HepG2 (cell line): ENCODE data around the gene USE1. TPM values are rescaled to one million over a fixed set of nuclear protein-coding genes. Genes with fewer than 3 reads are reported as not detected.
A peak's percentile ranks its signal among the peaks of the same experiment; 100 is the strongest.

Source experiments
- ATAC-seq: fragments of 200-7000 bp; cut with Tn5 transposase; 3 replicates; pipeline ENCODE4 v1.9.1; 2020; ENCODE audit warnings: mild to moderate bottlenecking, moderate library complexity
- BruUV-seq: library from RNA; stranded (reverse); fragments of 400-500 nt; replicated peaks from 2 replicates; lab custom pipeline; 2021; lab: Mats Ljungman, UMichigan
- CTCF ChIA-PET: fragments of 300-600 bp; formaldehyde crosslinking; extraction: SDS; loops from one replicate; lab custom pipeline; 2021; ENCODE audit warnings: low total read pairs, inconsistent platforms, low intra/inter-chr PET ratio; lab: Yijun Ruan, JAX
- POLR2A ChIA-PET: fragments of 350-600 bp; sonication (Branson Sonifier 250); formaldehyde crosslinking; loops from one replicate; lab custom pipeline; 2020; ENCODE audit warnings: antibody characterized with exemption, inconsistent platforms; lab: Yijun Ruan, JAX
- DNase-seq: peaks from one replicate; pipeline ENCODE4 v3.0.0-alpha.2; 2015; ENCODE audit warnings: low spot score
- FAIRE-seq: peaks from 3 replicates; lab custom pipeline; 2011; peaks lifted over from hg19 to GRCh38; lab: Jason Lieb, UNC
- H2AFZ ChIP-seq: one replicate; pipeline ENCODE4 v1.6.1; 2011; ENCODE audit warnings: low read length, inconsistent platforms
- H3K27ac ChIP-seq: fragments of 300-600 bp; 3 replicates; pipeline ENCODE4 v1.8.0; 2011; ENCODE audit warnings: mixed run types, mild to moderate bottlenecking, mixed read lengths, low read length, inconsistent platforms; ENCODE audit not compliant: insufficient read depth; ENCODE audit errors: extremely low read length
- H3K27me3 ChIP-seq, 2 experiments: fragments of 200-600 bp in 1 of 2; 2 replicates in 1 of 2; 3 replicates in 1 of 2; pipeline versions ENCODE4 v1.6.0 to v1.8.0; 2011; ENCODE audit warnings: low read length in 2 of 2, mild to moderate bottlenecking in 2 of 2, moderate library complexity in 2 of 2, inconsistent platforms in 1 of 2; ENCODE audit not compliant: insufficient read depth in 2 of 2, control insufficient read depth in 1 of 2
- H3K36me3 ChIP-seq, 2 experiments: fragments of 200-600 bp in 1 of 2; replicated peaks in 1 of 2; 2 replicates in 1 of 2; 3 replicates in 1 of 2; pipeline versions ENCODE4 v1.5.1 to v1.8.0; 2011; ENCODE audit warnings: low read length in 2 of 2, inconsistent platforms in 1 of 2; ENCODE audit not compliant: insufficient read depth in 2 of 2, control insufficient read depth in 1 of 2
- H3K4me1 ChIP-seq: 2 replicates; pipeline ENCODE4 v1.5.1; 2012; ENCODE audit warnings: low read length, inconsistent platforms; ENCODE audit not compliant: insufficient read depth
- H3K4me2 ChIP-seq: 2 replicates; pipeline ENCODE4 v1.6.0; 2011; ENCODE audit warnings: low read depth, low read length, inconsistent platforms
- H3K4me3 ChIP-seq, 3 experiments: fragments of 200-600 bp in 1 of 3; sonication (generic), shearing (Covaris generic) in 1 of 3; replicated peaks in 1 of 3; 2 replicates each; pipeline ENCODE4 v1.5.1; 2011 to 2016; ENCODE audit warnings: low read length in 3 of 3, inconsistent platforms in 2 of 3, low read depth in 2 of 3, mild to moderate bottlenecking in 2 of 3, control low read depth in 1 of 3, mixed read lengths in 1 of 3; ENCODE audit not compliant: insufficient read depth in 1 of 3
- H3K79me2 ChIP-seq: one replicate; pipeline ENCODE4 v1.6.1; 2011; ENCODE audit warnings: low read length, inconsistent platforms; ENCODE audit not compliant: insufficient read depth
- H3K9ac ChIP-seq: 2 replicates; pipeline ENCODE4 v1.6.0; 2011; ENCODE audit warnings: mild to moderate bottlenecking, low read depth, low read length, inconsistent platforms; ENCODE audit not compliant: insufficient read depth
- H3K9me3 ChIP-seq: 2 replicates; pipeline ENCODE4 v1.5.1; 2012; ENCODE audit warnings: mild to moderate bottlenecking, low read length
- H4K20me1 ChIP-seq: 2 replicates; pipeline ENCODE4 v1.6.0; 2011; ENCODE audit warnings: inconsistent platforms, mild to moderate bottlenecking, low read length, moderate library complexity; ENCODE audit not compliant: insufficient read depth
- POLR2G ChIP-seq: fragments of 200-400 bp; formaldehyde crosslinking; IDR thresholded peaks from 2 replicates; pipeline ENCODE4 v1.6.1; 2018; ENCODE audit warnings: mild to moderate bottlenecking, low read depth, low read length, moderate library complexity
- PRDM4 ChIP-seq: sonication (generic); formaldehyde crosslinking; IDR thresholded peaks from 2 replicates; pipeline ENCODE4 v1.9.0; 2021; ENCODE audit warnings: missing genetic modification reagents, borderline replicate concordance
- RBM22 ChIP-seq: fragments of 200-400 bp; formaldehyde crosslinking; optimal IDR thresholded peaks from 2 replicates; pipeline ENCODE3; 2017; ENCODE audit warnings: mild to moderate bottlenecking, low read length, moderate library complexity
- WGBS: methylation state at CpG from one replicate; pipeline ENCODE4 v1.1.6; 2017; ENCODE audit warnings: low lambda C conversion rate; 5-methylcytosine and 5-hydroxymethylcytosine counted together
- in situ Hi-C: cut with HindIII; loops from 2 replicates; pipeline ENCODE4 v1.10.0; 2017; ENCODE audit warnings: low pct_unique_long_range_greater_than_20kb; ENCODE audit not compliant: extremely low pct_ligation_motif_present
- intact Hi-C: fragments of 100-400 bp; cut with micrococcal nuclease; formaldehyde crosslinking; loops from one replicate; pipeline ENCODE4 v1.10.0; 2022; ENCODE audit not compliant: unreplicated experiment
- polyA plus RNA-seq, 8 experiments: library from polyadenylated mRNA; depleted of rRNA in 3 of 8; stranded (reverse) in 7 of 8; unstranded in 1 of 8; fragments of >200 nt; fragmentation: Illumina TruSeq in 4 of 8; extraction: Trizol in 4 of 8; gene quantifications; 2 replicates each; pipeline versions ENCODE4 v1.2.1 to v1.2.3, GENCODE V29; 2011 to 2016; ENCODE audit warnings: low read depth in 4 of 8, missing spikeins in 1 of 8, mixed read lengths in 1 of 8; ENCODE audit not compliant: insufficient read depth in 1 of 8
- total RNA-seq, 5 experiments: library from RNA; depleted of rRNA; stranded (reverse); fragments of >200 nt; fragmentation: Illumina TruSeq; extraction: Trizol; gene quantifications; 2 replicates each; pipeline ENCODE4 v1.2.3, GENCODE V29; 2016; ENCODE audit warnings: low read depth in 1 of 5

The USE1 gene
- total and polyA plus RNA-seq, 2 of the 13 experiments (the other 11 are each of a cell fraction or from before 2014, with no cell fraction given): 9.9 to 17.6 TPM

DNA sequence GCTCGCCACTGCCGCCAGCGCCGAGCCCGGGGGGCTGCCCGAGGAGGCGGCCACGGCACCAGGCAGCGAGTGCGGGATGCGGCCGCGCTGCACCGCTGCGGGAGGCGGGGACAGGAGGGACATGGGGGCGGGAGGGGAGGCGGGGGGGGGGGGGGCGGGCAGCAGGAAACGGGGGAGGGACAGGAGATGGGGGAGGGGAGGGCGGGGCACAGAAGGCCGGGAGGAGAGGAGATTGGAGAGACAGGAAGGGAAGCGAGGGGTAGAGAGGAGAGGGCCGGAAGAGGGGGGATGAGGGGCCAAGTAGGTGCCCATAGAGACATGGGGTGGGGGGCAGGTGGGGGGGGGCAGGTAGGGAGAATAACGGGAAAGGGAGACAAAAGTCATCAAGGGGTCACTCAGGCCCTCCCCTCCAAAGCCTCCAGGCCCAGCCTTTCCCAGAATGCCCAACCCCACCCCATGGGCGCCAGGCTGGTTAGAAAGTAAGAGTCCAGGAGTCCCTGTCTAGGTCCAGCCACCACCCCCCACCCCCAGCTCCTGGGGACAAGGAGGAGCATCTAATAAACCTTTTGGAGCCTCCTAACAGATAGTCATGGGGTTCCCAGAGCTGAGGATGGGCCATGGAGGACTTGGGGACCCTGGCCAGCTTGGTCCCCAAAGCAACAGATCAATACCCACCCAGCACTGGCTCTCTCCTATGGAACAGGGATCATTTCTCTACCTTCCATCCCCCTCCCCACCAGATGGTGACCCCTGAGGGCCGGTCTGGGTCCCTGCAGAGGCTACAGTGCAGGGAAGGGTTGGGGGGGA lies 21.0 kb downstream of the USE1 start:
- H4K20me1 ChIP-seq: peaks cover 17% of the 10 kb centered on the region; the same call in 1 of the 2 replicates
- TF ChIP-seq PRDM4: no peak
- peak; percentile 57 for TF ChIP-seq RBM22
- TF ChIP-seq POLR2G: 0 out of 2 replicates have a peak, but pooled peaks have one; percentile 28
- TF ChIP-seq, all 625 proteins: peak for 2
- H3K9me3 ChIP-seq: no peaks in the 10 kb centered on the region
- WGBS: 95% methylated on average over 27 of the region's 27 CpGs
- in situ Hi-C loops (no loop called here), intact Hi-C loops (no loop called here)
- no peaks in the 10 kb centered on the region for H3K27me3 ChIP-seq
- ATAC-seq (no peak), FAIRE-seq (no peak), DNase-seq (no peak)
- no peak overlapping the region for H3K4me2 ChIP-seq
- no peak overlapping the region for H3K9ac ChIP-seq
- no peak overlapping the region for H3K27ac ChIP-seq
- peaks cover 46% of the 10 kb centered on the region for H3K4me1 ChIP-seq
- CTCF ChIA-PET: no interaction called here
- H3K36me3 ChIP-seq: peaks cover 18 to 46% of the 10 kb centered on the region in 2 experiments
- H2AFZ ChIP-seq: no peak overlapping the region
- POLR2A ChIA-PET: interaction anchor here (1.9 to 9.0 kb wide), 2 partner anchors 7 to 21 kb away, joined by 6 to 178 read pairs; partner anchors contain the start of genes OCEL1 and USE1
- H3K4me3 ChIP-seq: no peak overlapping the region
- H3K79me2 ChIP-seq: peaks cover 24% of the 10 kb centered on the region
- BruUV-seq: no TSS peak
